Naive thymus-derived CD8-positive, alpha-beta T cell (primary cell): ENCODE measurements around the gene MAP3K4. TPM values are rescaled to one million over a fixed set of nuclear protein-coding genes. Genes with fewer than 3 reads are reported as not detected.

Experiments used
- ATAC-seq, 2 donors: fragments of 150-1000 bp; cut with Tn5 transposase in 1 of 2; sonication (Bioruptor Pico), chemical (Tn5 transposase) in 1 of 2; 1 replicate in 1 of 2; 2 replicates in 1 of 2; pipeline ENCODE4 v1.10.0; 2021; ENCODE audit warnings: mild to moderate bottlenecking in 2 of 2, moderate library complexity in 2 of 2
- POLR2A ChIA-PET: fragments of 350-600 bp; sonication (Branson Sonifier 250); formaldehyde crosslinking; loops from one replicate; lab custom pipeline; 2021; ENCODE audit warnings: antibody characterized with exemption; lab: Charles Lee
- DNase-seq, 10 donors: peaks; one replicate each; pipeline versions ENCODE4 v3.0.0 to v3.0.0-alpha.2; 2020 to 2022
- H3K27ac Mint-ChIP-seq, 10 donors: one replicate each; pipeline ENCODE4 v1.8.0; 2020 to 2022; ENCODE audit warnings: mild to moderate bottlenecking in 10 of 10, mixed read lengths in 10 of 10, moderate library complexity in 4 of 10, inconsistent platforms in 1 of 10
- H3K27me3 Mint-ChIP-seq, 5 donors: one replicate each; pipeline ENCODE4 v1.8.0; 2021 to 2022; ENCODE audit warnings: mixed read lengths in 5 of 5
- H3K36me3 Mint-ChIP-seq, 3 donors: one replicate each; pipeline ENCODE4 v1.8.0; 2020 to 2022; ENCODE audit warnings: mixed read lengths in 3 of 3, mild to moderate bottlenecking in 2 of 3, inconsistent platforms in 1 of 3
- H3K4me1 Mint-ChIP-seq, 4 donors: one replicate each; pipeline ENCODE4 v1.8.0; 2021 to 2022; ENCODE audit warnings: mixed read lengths in 4 of 4
- H3K4me3 Mint-ChIP-seq, 10 donors: one replicate each; pipeline ENCODE4 v1.8.0; 2020 to 2022; ENCODE audit warnings: mild to moderate bottlenecking in 10 of 10, mixed read lengths in 10 of 10, moderate library complexity in 6 of 10, inconsistent platforms in 1 of 10
- H3K9me3 Mint-ChIP-seq, 9 donors: one replicate each; pipeline ENCODE4 v1.8.0; 2020 to 2022; ENCODE audit warnings: mixed read lengths in 9 of 9, mild to moderate bottlenecking in 3 of 9, inconsistent platforms in 1 of 9, moderate library complexity in 1 of 9
- polyA plus RNA-seq, 3 donors: library from polyadenylated mRNA; unstranded; fragments of 300-500 nt; fragmentation: Illumina TruSeq; gene quantifications; one replicate each; pipeline ENCODE4 v1.2.3, GENCODE V29; 2021
- total RNA-seq, 8 experiments: library from RNA in 2 of 8; stranded (reverse) in 2 of 8; gene quantifications; one replicate each; pipeline ENCODE4 v1.2.3 and lab custom pipeline; 2021 to 2026

Gene MAP3K4
- total and polyA plus RNA-seq, 5 experiments from 2014 or later, result 4.2 to 63.8 (median 13.5) TPM

- DNase-seq, result no peak
- H3K27ac Mint-ChIP-seq, result no peak overlapping the region
- H3K9me3 Mint-ChIP-seq, result peaks cover 0 to 6% (median 1%) of the 10 kb centered on the region in 9 donors
- POLR2A ChIA-PET, result no interaction called here
- H3K4me3 Mint-ChIP-seq, result no peak overlapping the region
- no peaks in the 10 kb centered on the region for H3K27me3 Mint-ChIP-seq
- no peak for ATAC-seq
- peaks cover 8 to 21% (median 15%) of the 10 kb centered on the region in 4 donors for H3K4me1 Mint-ChIP-seq
- H3K36me3 Mint-ChIP-seq, result peaks cover under 1 to 35% (median 17%) of the 10 kb centered on the region in 3 donors
Observed at GRCh38 chr6:161130541-161130940, 139.0 kb downstream of the MAP3K4 start.

GRCh38 chr6:161130967-161131766, 139.6 kb downstream of the MAP3K4 start:
- Mint-ChIP-seq H3K36me3 (peaks cover 0 to 30% (median 13%) of the 10 kb centered on the region in 3 donors), H3K4me3 (no peak overlapping the region), H3K4me1 (peaks cover 8 to 21% (median 16%) of the 10 kb centered on the region in 4 donors), H3K27me3 (no peaks in the 10 kb centered on the region), H3K27ac (peak overlapping the region in 1 of 10 donors; percentile 59), H3K9me3 (peaks cover 0 to 2% (median 0%) of the 10 kb centered on the region in 9 donors)
- DNase-seq (no peak), ATAC-seq (no peak)
- POLR2A ChIA-PET, result no interaction called here

- ATAC-seq (no peak), DNase-seq (no peak)
- Mint-ChIP-seq H3K36me3 (peaks cover 0 to 23% (median 7%) of the 10 kb centered on the region in 3 donors), H3K27ac (peak overlapping the region in 1 of 10 donors; percentile 74), H3K4me1 (peaks cover 10 to 19% (median 18%) of the 10 kb centered on the region in 4 donors), H3K4me3 (no peak overlapping the region), H3K27me3 (no peaks in the 10 kb centered on the region), H3K9me3 (no peaks in the 10 kb centered on the region)
- POLR2A ChIA-PET, result no interaction called here
Observed at GRCh38 chr6:161132384-161132783, 140.8 kb downstream of the MAP3K4 start.

DNA sequence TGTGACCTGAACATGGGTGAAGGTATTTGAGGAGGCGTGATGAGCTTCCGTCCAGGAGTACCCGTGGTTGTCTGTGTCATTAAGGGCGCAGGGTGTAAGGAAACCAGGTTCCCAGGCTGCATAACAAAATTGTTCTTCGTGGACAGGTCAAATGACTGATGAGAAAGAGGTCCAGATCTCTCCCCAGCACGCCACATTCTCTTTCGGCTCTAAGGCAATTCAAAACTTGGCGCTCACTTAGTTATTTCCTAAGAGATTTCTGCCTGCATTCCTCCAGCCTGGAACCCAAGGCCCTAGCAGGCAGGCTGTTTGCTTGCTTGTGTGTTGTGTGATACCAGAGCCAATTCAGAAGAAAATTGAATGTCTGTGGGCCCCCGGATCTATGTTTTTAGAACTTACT, 142.4 kb downstream of the MAP3K4 start:
- Mint-ChIP-seq H3K9me3 (no peaks in the 10 kb centered on the region), H3K27ac (peak overlapping the region in 1 of 10 donors; percentile 20), H3K36me3 (peaks cover 0 to 18% (median 4%) of the 10 kb centered on the region in 3 donors), H3K4me3 (no peak overlapping the region), H3K27me3 (no peaks in the 10 kb centered on the region), H3K4me1 (peaks cover 5 to 10% (median 7%) of the 10 kb centered on the region in 4 donors)
- POLR2A ChIA-PET, result interaction anchor here (1.2 kb wide), 1 partner anchor 14 kb away, joined by 3 read pairs; no protein-coding TSS in a partner anchor
- no peak for DNase-seq
- ATAC-seq, result no peak

- no peak for ATAC-seq
- H3K9me3 Mint-ChIP-seq, result no peaks in the 10 kb centered on the region
- H3K4me3 Mint-ChIP-seq, result no peak overlapping the region
- peak overlapping the region in 4 of 10 donors; percentile 14 to 73 (median 18) for H3K27ac Mint-ChIP-seq
- POLR2A ChIA-PET, result no interaction called here
- DNase-seq, result no peak
- H3K27me3 Mint-ChIP-seq, result no peaks in the 10 kb centered on the region
- H3K4me1 Mint-ChIP-seq, result peaks cover 0 to 8% (median 4%) of the 10 kb centered on the region in 4 donors
- peaks cover 0 to 10% (median 4%) of the 10 kb centered on the region in 3 donors for H3K36me3 Mint-ChIP-seq
Observed at GRCh38 chr6:161134550-161135298, 143.2 kb downstream of the MAP3K4 start.

DNA sequence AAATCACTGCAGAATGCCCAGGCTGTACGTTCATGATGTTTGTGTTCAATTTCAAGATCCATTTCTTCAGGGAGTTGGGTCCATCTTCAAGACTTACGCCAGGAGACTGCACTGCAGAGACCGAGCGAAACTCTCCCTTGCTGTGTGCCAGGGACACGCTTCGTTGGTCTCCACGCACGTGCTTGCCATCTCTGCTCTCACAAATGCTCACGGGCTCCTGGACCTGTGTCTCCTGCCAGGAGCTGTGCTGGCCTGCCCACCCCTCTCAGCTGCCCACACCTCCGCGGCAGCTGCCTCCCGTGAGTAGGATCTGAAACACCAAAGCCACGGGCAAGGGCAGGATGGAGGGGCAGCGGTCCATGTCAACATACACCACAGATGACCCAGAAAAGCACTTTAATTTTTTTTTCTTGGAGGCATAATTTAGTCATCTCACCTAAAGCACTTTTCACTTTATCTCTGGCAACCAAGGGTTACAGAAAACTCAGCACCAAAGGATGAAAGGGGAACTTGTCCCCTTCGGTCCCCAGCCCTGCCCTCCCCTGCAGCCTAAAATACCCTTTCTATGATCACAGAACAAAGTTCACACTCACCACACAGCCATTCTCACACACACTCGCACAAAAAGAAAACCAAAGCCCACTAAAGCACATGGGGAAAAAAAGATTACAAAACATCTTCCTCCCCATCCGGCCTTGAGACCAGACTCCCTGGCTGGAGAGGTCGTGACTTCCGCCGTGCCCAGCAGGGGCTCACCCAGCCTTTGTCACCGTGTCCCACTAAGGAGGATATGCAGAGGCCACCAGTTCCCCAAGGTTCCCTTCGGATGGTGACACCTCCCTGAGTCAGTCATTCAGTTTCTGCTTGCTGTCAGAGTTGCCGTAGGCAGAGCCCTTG, 144.4 kb downstream of the MAP3K4 start:
- H3K9me3 Mint-ChIP-seq, result no peaks in the 10 kb centered on the region
- ATAC-seq (no peak), DNase-seq (no peak)
- H3K4me3 Mint-ChIP-seq, result peak overlapping the region in 1 of 10 donors; percentile 1
- peaks cover 0 to 8% (median 4%) of the 10 kb centered on the region in 3 donors for H3K36me3 Mint-ChIP-seq
- H3K27me3 Mint-ChIP-seq, result no peaks in the 10 kb centered on the region
- H3K27ac Mint-ChIP-seq, result peak overlapping the region in 4 of 10 donors; percentile 12 to 68 (median 23)
- peaks cover 0 to 8% (median 3%) of the 10 kb centered on the region in 4 donors for H3K4me1 Mint-ChIP-seq
- POLR2A ChIA-PET, result no interaction called here

DNA sequence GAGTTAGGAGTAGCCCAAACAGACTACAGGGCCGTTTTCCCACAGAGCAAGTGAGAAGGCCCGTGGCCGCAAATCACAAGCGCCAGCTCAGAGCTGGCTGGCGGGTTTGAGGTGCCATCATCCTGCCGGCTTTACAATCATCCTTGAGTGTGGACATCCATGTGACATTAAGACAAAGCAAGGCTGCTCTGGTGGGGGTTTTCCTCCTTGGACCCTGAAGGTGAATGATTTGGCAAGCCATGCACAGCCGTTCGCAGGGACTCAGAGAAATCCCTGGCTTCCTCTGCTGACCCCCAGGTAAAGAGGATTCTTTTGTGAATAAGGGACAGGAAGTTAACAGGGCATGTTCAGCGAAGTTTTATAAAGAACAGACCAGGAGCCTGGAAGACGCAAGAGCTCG, 145.1 kb downstream of the MAP3K4 start:
- no peak for ATAC-seq

DNA sequence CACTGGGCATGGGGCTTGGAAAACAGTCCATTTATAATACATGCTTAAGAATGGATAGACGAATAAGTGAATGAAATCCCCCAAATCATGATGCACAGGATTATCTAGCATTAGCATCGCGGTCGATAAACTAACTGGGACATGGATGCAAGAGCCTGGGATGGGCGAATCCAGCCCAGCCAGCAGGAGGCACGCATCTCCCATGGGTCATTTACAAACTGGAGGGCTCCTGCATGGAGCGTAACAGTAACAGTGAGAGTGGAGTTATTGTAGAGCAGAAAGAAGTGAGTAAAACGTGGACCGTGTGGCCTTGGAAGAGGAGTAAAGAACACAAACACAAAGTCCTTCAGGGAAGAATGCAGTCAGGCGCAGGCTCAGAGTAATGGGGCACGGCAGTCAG, 145.8 kb downstream of the MAP3K4 start:
- ATAC-seq (no peak), DNase-seq (no peak)
- H3K4me1 Mint-ChIP-seq, result peaks cover 0 to 8% (median 3%) of the 10 kb centered on the region in 4 donors
- H3K4me3 Mint-ChIP-seq, result no peak overlapping the region
- peaks cover 0 to 8% (median 7%) of the 10 kb centered on the region in 3 donors for H3K36me3 Mint-ChIP-seq
- no peaks in the 10 kb centered on the region for H3K9me3 Mint-ChIP-seq
- H3K27ac Mint-ChIP-seq, result no peak overlapping the region
- POLR2A ChIA-PET, result no interaction called here
- no peaks in the 10 kb centered on the region for H3K27me3 Mint-ChIP-seq

More for the DNA sequence above, 145.1 kb downstream of the MAP3K4 start:
- no peak overlapping the region for H3K4me3 Mint-ChIP-seq
- H3K27me3 Mint-ChIP-seq, result no peaks in the 10 kb centered on the region
- H3K4me1 Mint-ChIP-seq, result peaks cover 0 to 8% (median 3%) of the 10 kb centered on the region in 4 donors
- no peaks in the 10 kb centered on the region for H3K9me3 Mint-ChIP-seq
- peaks cover 0 to 8% (median 4%) of the 10 kb centered on the region in 3 donors for H3K36me3 Mint-ChIP-seq
- DNase-seq, result no peak
- H3K27ac Mint-ChIP-seq, result peak overlapping the region in 2 of 10 donors; percentile 24 to 68
- POLR2A ChIA-PET, result no interaction called here

DNA sequence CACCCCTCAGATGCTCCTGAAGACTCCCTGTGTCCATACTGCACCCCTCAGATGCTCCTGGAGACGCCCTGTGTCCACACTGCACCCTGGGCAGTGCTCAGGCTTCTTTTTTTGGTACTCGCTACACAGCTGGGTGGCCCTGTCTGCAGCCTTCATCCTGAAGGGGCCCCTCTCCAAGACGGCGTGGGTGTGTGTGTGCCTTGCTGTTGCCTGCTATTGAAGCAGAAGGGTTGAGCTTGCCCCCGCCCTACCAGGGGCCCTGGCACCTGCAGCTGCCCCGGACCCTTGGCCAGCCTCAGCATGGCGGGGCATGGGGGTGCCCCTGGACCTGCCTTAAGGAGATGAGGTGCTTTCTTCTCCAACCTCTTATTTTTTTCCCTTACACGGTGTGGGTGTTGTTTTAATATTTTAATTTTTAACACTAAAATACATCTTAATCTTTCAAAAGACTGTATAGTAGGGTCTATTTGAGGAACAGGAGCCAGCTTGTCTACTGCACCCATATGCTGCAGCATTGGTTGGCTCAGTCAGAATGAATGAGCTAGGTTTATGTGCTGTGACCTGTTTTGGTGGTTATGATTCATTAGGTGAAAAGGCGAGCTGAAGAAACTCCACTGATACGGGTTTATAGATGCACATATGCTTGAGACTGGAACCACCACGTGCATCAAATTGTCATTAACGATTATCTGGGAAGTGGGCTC, 146.4 kb downstream of the MAP3K4 start:
- H3K27ac Mint-ChIP-seq, result no peak overlapping the region
- POLR2A ChIA-PET, result no interaction called here
- ATAC-seq (no peak), DNase-seq (no peak)
- H3K27me3 Mint-ChIP-seq, result no peaks in the 10 kb centered on the region
- peaks cover 0 to 8% (median 3%) of the 10 kb centered on the region in 4 donors for H3K4me1 Mint-ChIP-seq
- peaks cover 0 to 9% (median 5%) of the 10 kb centered on the region in 3 donors for H3K36me3 Mint-ChIP-seq
- peaks cover 0 to 2% (median 0%) of the 10 kb centered on the region in 9 donors for H3K9me3 Mint-ChIP-seq
- no peak overlapping the region for H3K4me3 Mint-ChIP-seq

DNA sequence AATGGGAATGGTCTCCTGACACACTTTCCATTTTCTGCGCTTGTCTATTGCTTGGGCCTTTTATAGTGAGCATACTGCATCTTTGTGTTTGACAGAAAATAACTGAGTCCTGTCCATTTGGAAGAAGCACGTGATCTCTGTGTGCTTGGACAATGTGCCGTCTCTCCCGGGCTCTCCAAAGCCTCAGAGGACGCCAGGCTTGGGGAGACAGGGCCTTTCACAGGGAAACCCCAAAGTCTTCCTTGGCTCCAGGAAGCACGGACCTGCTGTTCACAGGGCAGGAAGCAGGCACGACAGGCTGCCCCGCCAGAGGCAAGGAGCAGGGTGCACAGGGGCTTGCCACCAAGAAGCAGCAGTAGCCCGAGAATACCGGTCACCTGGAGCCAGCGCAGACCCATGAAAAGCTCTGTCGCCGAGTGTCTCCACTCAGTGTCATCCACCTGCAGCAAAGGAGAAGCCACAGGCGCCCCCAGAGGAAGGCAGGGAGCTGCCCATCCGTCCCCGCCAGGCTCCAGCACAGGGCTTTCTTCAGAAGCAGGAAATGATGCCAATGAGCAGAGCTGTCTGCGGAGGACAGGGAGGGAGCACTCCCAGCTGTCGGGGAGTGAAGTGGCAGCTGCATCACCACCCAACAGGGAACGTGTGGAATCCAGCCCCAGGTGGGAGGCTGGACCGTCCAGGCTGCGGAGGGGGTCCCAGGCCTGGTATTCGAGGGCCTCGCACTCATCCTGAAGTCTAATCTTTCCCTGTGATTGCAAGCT, 147.2 kb downstream of the MAP3K4 start:
- no peak for ATAC-seq
- Mint-ChIP-seq H3K4me3 (no peak overlapping the region), H3K27ac (peak overlapping the region in 1 of 10 donors; percentile 9), H3K36me3 (peaks cover 0 to 11% (median 5%) of the 10 kb centered on the region in 3 donors), H3K27me3 (no peaks in the 10 kb centered on the region), H3K4me1 (peaks cover 0 to 8% (median 3%) of the 10 kb centered on the region in 4 donors), H3K9me3 (peaks cover 0 to 2% (median 0%) of the 10 kb centered on the region in 9 donors)
- POLR2A ChIA-PET, result no interaction called here
- no peak for DNase-seq

GRCh38 chr6:161139304-161139765, 147.8 kb downstream of the MAP3K4 start:
- Mint-ChIP-seq H3K9me3 (peaks cover 0 to 2% (median 0%) of the 10 kb centered on the region in 9 donors), H3K36me3 (peaks cover 0 to 11% (median 5%) of the 10 kb centered on the region in 3 donors), H3K27ac (no peak overlapping the region), H3K4me1 (peaks cover 0 to 8% (median 3%) of the 10 kb centered on the region in 4 donors), H3K4me3 (no peak overlapping the region), H3K27me3 (no peaks in the 10 kb centered on the region)
- POLR2A ChIA-PET, result no interaction called here
- DNase-seq (no peak), ATAC-seq (no peak)
